NCI-H446 (cell line): ENCODE measurements around the gene PTP4A1.
"Not testable (repeated sequence)": the region's sequence is repeated elsewhere in the genome, so short reads cannot be mapped to it uniquely, and the experiment has no call there.

Source experiments
- DNase-seq, 2 experiments: peaks; one replicate each; lab custom pipeline; 2025; lab: John Stamatoyannopoulos, UW

Gene PTP4A1

GRCh38 chr6:63572044-63572746 is at the start of gene PTP4A1, which contains the start of gene LOC128125822:
PTP4A1 (plus strand) TSS chr6:63572480; CDS start chr6:63576881, 4,401 bp downstream.
LOC128125822 (plus strand) TSS chr6:63572480.
- DNase-seq, result peak; percentile 72 to 96

GRCh38 chr6:63522911-63523287 is 49.4 kb upstream of the PTP4A1 start:
- not testable (repeated sequence) for DNase-seq

GRCh38 chr6:63523630-63524029 is 48.6 kb upstream of the PTP4A1 start:
- no peak for DNase-seq

- DNase-seq, result no peak
Measured at GRCh38 chr6:63525186-63525878, 46.9 kb upstream of the PTP4A1 start.

- DNase-seq, result no peak
Measured at GRCh38 chr6:63526931-63527330, 45.3 kb upstream of the PTP4A1 start.

- DNase-seq, result no peak
Measured at GRCh38 chr6:63527658-63528514, 44.4 kb upstream of the PTP4A1 start.

- no peak for DNase-seq
Measured at GRCh38 chr6:63529498-63529897, 42.8 kb upstream of the PTP4A1 start.

GRCh38 chr6:63530182-63530581 is 42.1 kb upstream of the PTP4A1 start:
- DNase-seq, result no peak

GRCh38 chr6:63530991-63531390 is 41.3 kb upstream of the PTP4A1 start:
- no peak for DNase-seq

GRCh38 chr6:63533026-63533425 is 39.3 kb upstream of the PTP4A1 start:
- no peak for DNase-seq

- DNase-seq, result no peak
Measured at GRCh38 chr6:63533952-63534351, 38.3 kb upstream of the PTP4A1 start.

- no peak for DNase-seq
Measured at GRCh38 chr6:63537201-63537958, 34.9 kb upstream of the PTP4A1 start.

GRCh38 chr6:63537959-63538300 is 34.4 kb upstream of the PTP4A1 start:
- no peak for DNase-seq

- DNase-seq, result no peak
Measured at GRCh38 chr6:63538550-63538949, 33.7 kb upstream of the PTP4A1 start.

- DNase-seq, result no peak
Measured at GRCh38 chr6:63543001-63543400, 29.3 kb upstream of the PTP4A1 start.

- DNase-seq, result no peak
Measured at GRCh38 chr6:63543982-63544381, 28.3 kb upstream of the PTP4A1 start.

GRCh38 chr6:63546236-63546635 is 26.0 kb upstream of the PTP4A1 start:
- no peak for DNase-seq

GRCh38 chr6:63546697-63547096 is 25.6 kb upstream of the PTP4A1 start:
- DNase-seq, result no peak

GRCh38 chr6:63549076-63549475 is 23.2 kb upstream of the PTP4A1 start:
- DNase-seq, result no peak

GRCh38 chr6:63553208-63553607 is 19.1 kb upstream of the PTP4A1 start:
- no peak for DNase-seq

- DNase-seq, result no peak
Measured at GRCh38 chr6:63553900-63554299, 18.4 kb upstream of the PTP4A1 start.

GRCh38 chr6:63554782-63555181 is 17.5 kb upstream of the PTP4A1 start:
- no peak for DNase-seq
